Measurements from ENCODE around the gene ATP4B.
"Not testable (repeated sequence)": the region's sequence is repeated elsewhere in the genome, so short reads cannot be mapped to it uniquely, and the experiment has no call there.

ATP4B gene

GRCh38 chr13:113625965-113626721, 31.9 kb downstream of the ATP4B start:
- DNase-seq (ENCODE audit: low read depth in 4 of 4, low spot score in 1 of 4): no peak

DNA sequence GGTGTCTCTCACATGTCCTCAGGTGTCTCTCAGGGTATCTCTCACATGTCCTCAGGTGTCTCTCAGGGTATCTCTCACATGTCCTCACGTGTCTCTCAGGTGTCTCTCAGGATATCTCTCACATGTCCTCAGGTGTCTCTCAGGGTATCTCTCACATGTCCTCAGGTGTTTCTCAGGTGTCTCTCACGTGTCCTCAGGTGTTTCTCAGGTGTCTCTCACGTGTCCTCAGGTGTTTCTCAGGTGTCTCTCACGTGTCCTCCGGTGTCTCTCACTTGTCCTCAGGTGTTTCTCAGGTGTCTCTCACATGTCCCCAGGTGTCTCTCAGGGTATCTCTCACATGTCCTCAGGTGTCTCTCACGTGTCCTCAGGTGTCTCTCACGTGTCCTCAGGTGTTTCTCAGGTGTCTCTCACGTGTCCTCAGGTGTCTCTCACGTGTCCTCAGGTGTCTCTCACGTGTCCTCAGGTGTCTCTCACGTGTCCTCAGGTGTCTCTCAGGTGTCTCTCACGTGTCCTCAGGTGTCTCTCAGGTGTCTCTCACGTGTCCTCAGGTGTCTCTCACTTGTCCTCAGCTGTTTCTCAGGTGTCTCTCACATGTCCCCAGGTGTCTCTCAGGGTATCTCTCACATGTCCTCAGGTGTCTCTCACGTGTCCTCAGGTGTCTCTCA, 33.2 kb downstream of the ATP4B start:
- DNase-seq (ENCODE audit: low read depth in 4 of 4, low spot score in 1 of 4): not testable (repeated sequence)

DNA sequence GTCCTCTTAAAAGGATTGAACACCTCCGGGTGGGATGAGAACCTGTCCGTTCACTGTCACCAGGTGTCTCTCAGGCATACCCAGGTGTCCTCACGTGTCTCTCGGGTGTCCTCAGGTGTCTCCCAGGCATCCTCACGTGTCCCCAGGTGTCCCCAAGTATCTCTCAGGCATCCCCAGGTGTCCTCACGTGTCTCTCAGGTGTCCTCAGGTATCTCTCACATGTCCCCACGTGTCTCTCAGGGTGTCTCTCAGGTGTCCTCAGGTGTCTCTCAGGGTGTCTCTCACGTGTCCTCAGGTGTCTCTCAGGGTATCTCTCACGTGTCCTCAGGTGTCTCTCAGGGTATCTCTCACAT, 33.8 kb downstream of the ATP4B start:
- DNase-seq (ENCODE audit: low read depth in 4 of 4, low spot score in 1 of 4): no peak

DNA sequence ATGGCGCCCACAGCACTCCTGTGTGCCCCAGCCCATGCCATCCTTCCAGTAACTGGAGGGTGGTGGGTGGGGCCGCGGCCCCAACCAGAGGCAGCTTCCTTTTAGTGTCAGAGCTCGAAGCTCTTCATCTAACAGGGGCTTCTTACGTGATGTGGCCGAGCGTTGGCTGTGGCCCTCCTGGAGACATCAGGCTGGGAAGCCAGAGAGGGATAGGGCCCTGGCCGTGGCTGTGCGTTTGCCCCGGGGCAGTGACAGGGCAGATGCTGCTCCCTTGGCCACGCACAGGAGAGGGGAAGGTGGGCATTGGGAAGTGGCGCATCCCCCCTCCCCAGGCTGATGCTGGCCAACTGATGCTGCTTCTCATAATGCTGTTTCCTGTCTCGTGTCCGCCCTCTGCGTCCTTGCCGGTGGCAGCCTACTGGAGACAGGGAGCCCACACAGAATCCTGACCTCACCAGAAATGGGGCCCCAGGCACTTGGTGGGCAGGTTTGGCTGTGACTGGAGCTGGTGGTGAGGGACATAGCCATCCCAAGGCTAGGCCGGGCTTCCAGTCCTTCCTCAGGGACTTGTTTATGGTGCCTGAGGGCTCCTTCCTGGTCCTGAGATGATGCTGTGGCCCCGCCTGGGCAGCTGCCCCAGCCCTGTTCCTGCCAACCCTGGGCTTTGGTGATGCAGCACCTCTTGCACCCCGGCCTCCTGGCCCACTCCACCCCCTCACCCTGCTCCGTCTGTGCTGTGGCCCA, 34.3 kb downstream of the ATP4B start:
- DNase-seq (ENCODE audit: low read depth in 4 of 4, low spot score in 1 of 4): no peak

DNA sequence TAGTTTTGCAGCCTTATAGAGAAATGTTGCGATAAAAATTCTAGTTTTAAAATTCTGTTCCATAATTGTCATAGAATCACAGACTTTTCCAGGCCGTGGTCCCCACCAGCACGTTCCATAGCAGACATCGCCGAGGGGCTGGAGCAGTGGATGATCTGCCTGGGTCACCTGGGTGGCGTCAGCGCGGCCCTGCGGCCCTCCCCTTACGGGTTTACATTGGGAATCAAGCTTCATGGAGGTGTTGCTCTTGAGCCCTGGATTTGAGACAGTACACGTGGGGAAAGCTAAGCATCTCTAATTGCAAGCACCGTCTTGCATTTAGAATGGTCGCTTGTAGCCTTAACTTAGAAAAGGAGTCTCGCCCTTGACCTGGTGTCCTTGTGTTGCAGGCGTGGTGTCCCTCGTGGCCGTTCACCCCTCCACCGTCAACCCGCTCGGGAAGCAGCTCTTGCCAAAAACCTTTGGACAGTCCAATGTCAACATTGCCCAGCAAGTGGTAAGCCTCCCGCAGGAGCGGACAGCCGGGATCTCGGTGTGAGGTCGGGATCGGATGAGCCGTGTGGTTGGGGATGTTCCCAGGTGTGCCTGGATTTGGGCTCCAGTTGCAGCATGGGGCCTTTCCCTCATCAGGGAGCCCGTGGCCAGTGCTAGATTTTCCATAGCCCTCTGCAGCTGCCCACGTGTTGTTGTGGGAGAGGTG, 35.1 kb downstream of the ATP4B start:
- DNase-seq (ENCODE audit: low read depth in 4 of 4, low spot score in 1 of 4): no peak

GRCh38 chr13:113621986-113622550, 35.9 kb downstream of the ATP4B start:
- DNase-seq (ENCODE audit: low read depth in 4 of 4, low spot score in 1 of 4): not testable (repeated sequence)

DNA sequence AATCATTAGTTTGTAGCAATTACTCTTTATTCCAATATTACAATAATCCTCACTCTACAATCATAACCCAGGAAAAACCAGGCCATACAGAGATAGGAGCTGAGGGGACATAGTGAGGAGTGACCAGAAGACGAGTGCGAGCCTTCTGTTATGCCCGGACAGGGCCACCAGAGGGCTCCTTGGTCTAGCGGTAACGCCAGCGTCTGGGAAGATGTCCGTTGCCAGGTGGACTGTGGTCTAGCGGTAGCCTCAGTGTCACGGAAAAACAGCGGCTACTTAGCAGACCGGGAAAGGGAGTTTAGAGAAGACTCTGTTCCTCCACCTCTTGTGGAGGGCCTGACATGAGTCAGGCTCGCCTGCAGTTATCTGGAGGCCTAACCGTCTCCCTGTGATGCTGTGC, 36.5 kb downstream of the ATP4B start:
- DNase-seq (ENCODE audit: low read depth in 4 of 4, low spot score in 1 of 4): not testable (repeated sequence)

GRCh38 chr13:113621046-113621445, 37.0 kb downstream of the ATP4B start:
- no peak for DNase-seq (ENCODE audit: low read depth in 4 of 4, low spot score in 1 of 4)

DNA sequence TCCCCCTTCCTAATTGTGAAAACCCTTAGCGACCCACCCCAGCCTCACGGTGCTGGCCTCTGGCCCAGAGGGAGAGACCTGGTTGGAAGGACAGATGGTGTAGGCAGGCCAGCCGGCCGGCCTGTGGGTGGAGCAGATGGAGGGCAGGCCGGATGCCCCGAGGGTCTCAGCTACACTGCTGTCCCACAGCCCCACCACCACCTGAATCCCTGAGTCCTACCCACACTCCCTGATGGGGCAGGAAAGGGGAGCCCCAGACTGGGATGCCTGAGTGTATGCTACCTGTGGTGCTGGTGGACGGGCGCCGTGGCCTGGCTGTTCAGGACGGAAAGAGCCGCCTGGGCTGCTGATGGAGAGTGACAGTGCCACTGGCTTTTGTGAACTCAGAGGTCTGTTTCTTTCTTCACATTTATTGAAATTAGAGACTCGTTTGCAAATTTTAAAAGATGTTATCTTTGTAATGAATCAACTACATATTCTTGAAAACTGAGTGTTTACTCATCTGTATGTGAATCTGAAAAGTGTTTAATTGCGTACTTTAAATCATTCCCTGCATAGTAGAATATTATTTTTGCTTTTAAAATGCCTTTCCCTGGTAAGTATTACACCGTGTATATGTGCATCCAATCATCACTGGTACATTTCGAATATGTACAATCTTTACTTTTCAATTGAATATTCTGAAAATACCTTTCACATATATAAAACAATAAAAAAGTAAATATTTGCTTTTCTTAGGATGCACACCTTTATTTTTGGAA, 37.8 kb downstream of the ATP4B start:
- no peak for DNase-seq (ENCODE audit: low read depth in 4 of 4, low spot score in 1 of 4)

DNA sequence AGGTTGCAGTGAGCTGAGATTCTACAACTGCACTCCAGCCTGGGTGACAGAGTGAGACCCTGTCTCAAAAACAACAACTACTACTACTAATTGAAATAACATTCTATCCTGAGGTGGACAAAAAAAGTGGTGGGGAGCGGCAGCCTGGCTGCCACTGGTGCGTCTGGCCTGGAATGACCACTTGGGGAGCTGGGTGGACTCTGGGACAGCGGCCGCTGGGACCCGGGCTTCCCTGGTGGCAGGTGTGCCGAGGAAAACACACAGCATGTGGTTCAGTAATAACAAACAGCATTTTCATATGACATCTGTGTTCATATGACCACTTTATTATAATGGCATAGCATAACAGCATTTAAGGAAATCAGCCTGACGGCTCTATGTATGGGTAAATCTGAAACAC, 39.5 kb downstream of the ATP4B start:
- no peak for DNase-seq (ENCODE audit: low read depth in 4 of 4, low spot score in 1 of 4)

DNA sequence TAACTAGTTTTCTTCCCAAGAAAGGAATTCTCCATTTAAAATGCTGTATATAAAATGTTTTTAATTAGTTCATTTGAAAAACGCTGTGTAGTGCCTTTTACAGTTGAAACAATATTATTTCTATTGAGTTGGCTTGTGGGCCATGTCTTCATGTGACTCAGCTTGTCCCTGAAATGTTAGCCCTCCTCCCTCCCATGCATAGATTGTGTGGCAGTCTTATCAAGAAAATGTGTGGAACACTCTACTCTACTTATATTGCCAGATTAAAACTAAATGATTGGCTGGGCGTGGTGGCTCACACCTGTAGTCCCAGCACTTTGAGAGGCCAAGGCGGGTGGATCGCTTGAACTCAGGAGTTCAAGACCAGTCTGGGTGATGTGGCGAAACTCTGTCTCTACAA, 40.0 kb downstream of the ATP4B start:
- no peak for DNase-seq (ENCODE audit: low read depth in 4 of 4, low spot score in 1 of 4)

GRCh38 chr13:113616991-113617749, 40.8 kb downstream of the ATP4B start:
- DNase-seq (ENCODE audit: low read depth in 4 of 4, low spot score in 1 of 4): no peak

DNA sequence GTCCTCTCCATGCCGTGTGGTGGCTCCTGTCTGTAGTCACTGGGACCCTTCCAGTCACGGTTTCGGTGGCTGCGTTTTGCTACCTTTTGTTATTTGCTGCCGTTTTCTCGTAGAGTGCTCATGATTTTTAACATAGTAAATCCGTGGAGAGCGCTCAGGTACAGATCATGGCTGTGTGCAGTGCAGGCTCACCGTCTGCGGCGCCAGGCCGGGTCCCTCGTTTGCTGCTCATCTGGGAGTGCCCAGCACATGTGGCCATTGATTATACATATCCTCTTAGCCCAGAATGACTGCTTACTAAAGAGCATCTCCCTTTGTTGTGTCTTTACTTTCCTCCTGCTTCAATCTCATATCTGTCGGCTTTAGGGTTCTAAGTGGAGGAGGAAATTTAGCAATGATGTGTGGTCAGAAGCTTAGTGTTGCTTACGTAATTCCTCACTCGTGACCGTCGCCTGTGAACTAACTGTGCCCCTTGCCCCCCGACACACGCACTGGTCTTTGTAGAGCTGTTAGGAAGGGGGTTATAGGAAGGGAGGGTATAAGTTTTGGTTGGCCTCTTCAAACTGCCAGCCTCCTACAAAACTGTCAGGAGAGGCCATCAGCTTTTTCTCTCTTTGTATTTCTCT, 41.6 kb downstream of the ATP4B start:
- no peak for DNase-seq (ENCODE audit: low read depth in 4 of 4, low spot score in 1 of 4)

DNA sequence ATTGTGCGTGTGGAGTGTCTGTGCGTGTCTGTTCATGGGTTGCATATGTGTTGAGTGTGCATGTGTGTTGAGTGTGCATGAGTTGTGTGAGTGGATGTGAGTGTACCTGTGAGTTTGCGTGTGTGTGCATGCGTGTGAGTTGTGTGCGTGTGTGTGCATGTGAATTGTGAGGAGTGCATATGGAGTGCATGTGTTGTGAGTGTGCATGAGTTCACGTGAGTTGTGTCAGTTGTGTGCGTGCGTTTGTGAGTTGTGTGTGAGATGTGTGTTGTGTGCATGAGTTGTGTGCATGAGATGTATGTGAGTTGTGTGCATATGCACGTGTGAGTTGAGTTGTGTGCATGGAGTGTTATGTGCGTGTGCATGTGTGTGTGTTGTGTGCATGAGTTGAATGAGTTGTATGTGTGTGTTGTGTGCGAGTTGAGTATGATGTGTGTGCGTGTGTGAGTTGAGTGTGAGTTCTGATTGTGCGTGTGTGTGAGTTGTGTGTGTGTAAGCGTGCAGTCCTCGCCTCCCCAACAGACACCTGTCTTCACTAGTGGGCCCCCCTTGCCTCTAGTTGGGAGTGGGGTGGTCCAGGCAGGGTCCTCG, 44.1 kb downstream of the ATP4B start:
- no peak for DNase-seq (ENCODE audit: low read depth in 4 of 4, low spot score in 1 of 4)

GRCh38 chr13:113612607-113613006, 45.4 kb downstream of the ATP4B start:
- DNase-seq (ENCODE audit: low read depth in 4 of 4, low spot score in 1 of 4): no peak

GRCh38 chr13:113611996-113612395, 46.0 kb downstream of the ATP4B start:
- no peak for DNase-seq (ENCODE audit: low read depth in 4 of 4, low spot score in 1 of 4)

DNA sequence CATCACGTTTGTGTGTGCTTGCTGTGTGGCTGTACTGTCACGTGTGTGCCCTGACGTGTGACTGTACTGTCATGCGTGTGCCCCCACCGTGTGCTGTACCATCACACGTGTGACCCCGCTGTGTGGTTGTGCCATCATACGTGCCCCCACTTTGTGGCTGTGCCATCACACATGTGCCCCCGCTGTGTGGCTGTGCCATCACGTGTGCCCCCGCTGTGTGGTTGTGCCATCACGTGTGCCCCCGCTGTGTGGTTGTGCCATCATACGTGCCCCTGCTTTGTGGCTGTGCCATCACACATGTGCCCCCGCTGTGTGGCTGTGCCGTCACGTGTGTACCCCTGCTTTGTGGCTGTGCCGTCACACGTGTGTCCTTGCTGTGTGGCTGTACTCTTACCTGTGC, 47.7 kb downstream of the ATP4B start:
- no peak for DNase-seq (ENCODE audit: low read depth in 4 of 4, low spot score in 1 of 4)

- DNase-seq (ENCODE audit: low read depth in 4 of 4, low spot score in 1 of 4): no peak
Observed at GRCh38 chr13:113609616-113610015, 48.4 kb downstream of the ATP4B start.

DNA sequence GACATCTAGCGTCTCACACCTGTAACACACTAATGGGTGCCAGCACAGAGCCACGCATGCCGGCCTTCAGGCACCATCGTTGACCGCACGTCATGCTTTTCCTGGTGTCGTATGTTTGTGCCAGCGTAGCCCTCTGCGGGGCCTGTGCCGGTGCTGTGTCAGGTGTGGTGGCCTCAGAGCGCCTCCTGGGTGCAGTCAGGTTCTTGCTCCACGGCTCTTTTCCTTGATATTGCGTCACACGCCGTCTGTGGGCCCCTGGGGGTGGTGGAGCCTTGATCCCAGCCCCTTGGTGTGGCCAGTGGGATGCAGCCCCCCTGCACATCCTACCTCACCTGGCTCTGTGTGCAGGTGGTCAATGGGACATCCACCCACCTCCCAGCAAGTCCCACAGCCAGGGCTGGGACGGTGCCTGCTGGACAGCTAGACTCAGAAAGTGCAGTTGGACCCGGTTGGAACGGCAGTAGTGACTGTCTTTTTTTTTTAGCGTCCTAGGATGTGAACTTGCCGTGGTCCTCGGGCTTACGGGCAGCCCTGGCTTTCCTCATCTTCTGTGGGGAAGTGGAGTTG, 48.9 kb downstream of the ATP4B start:
- no peak for DNase-seq (ENCODE audit: low read depth in 4 of 4, low spot score in 1 of 4)
